ENCODE data around the gene TMEM208. TPM values are rescaled to one million over a fixed set of nuclear protein-coding genes. Genes with fewer than 3 reads are reported as not detected.

The TMEM208 gene
- polyA plus RNA-seq, 1 experiment: 38.5 TPM

DNA sequence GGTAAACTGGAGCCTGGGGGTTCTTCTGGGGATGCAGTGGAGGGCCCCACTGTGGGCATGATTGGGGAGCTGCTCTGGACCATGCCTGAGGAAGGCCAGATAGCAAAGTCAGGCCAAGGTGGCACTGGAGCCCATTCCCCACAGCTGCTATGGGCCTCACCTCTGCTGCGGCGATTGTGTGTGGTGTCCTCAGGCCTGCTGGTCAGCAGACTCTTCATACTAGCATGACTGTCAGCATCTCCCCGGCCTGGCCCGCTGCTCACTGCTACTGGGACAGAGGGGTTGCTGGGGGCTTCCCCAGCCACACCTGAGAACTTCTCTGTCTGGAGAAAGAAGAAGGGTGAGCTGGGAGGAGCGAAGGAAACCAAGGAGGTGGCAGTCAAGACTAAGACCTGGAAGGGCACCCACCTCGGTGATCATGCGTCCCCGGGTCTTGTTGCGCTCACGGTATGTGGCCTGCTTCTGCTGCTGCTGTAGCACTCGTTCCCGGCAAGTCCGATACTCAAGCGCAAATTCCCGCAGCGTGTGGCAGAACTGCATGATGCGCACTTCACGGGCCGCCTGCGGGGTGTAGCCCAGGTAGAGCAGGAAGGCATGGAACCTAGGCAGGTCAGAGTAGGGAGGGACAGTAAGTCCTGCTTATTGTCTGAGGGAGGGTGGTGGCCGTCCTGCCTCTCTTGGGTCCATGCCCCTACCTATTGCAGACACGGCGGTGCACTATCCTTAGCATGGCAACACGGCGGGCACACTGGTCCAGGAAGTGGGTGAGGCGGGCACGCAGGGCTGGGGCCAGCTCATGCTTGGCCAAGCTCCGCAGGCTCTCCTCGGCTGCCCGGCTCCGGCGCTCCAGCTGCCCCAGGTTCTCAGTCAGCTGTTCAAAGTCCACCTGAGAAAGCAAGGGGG is 3.2 kb downstream of the TMEM208 start:
- ChIA-PET POLR2A (interaction anchor here (0.8 to 1.9 kb wide), 3 partner anchors 11 to 17 kb away, joined by 3 to 6 read pairs (median 3); partner anchors contain the start of gene FHOD1), CTCF (no interaction called here)

DNA sequence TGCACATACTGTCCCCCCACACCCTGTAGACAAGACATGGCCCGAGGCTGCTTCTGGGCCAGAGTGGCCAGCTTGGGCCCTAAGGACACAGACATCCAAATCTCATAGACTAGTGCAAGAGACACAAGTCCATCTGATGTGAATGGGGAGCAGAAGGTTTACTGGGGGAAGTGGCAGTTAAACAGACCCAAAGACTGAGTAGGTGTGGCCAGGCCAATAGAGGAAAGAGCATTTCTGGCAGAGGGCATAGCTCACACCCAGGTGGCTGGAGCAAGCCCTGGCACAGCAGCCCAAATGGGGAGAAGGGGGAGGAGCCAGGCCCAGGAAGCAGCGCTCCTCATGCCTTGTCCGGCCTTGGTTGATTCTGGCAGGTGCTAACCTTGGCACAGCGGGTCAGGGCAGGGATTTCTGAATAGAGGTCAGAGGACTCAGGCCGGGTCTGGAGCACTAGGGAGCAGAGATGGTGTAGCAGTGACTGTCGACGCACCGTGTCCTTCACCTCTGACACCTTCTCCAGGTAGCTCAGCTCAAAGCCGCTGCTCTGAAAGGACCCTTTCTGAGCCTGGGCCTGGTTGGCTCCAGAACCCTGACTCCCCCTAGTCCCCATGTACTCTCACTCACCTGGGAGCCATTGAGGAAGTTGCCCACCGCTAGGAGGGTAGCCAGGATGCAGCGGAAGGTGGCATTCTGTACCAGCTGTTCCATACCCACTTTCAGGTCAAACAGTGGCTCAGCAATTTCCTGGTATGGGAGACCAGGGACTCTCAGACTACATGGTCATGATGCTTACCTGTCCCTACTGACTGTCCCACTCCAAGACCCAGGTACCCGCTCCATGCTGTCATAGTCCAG is 4.1 kb downstream of the TMEM208 start:
- ChIA-PET CTCF (interaction anchor here (0.5 kb wide), 1 partner anchor 163 kb away, joined by 6 read pairs; no protein-coding TSS in a partner anchor), POLR2A (interaction anchor here (0.6 to 1.9 kb wide), 7 partner anchors 9 to 363 kb away, joined by 3 to 6 read pairs (median 3); partner anchors contain the start of gene FHOD1)
- H3K9me3 ChIP-seq (ENCODE audit: control insufficient read depth, insufficient read depth, low read length): no peaks in the 10 kb centered on the region; the same call in 1 of the 2 replicates
- no peak overlapping the region for H3K4me3 ChIP-seq (ENCODE audit: low read depth, low read length)
- TF ChIP-seq, protein P1, sequence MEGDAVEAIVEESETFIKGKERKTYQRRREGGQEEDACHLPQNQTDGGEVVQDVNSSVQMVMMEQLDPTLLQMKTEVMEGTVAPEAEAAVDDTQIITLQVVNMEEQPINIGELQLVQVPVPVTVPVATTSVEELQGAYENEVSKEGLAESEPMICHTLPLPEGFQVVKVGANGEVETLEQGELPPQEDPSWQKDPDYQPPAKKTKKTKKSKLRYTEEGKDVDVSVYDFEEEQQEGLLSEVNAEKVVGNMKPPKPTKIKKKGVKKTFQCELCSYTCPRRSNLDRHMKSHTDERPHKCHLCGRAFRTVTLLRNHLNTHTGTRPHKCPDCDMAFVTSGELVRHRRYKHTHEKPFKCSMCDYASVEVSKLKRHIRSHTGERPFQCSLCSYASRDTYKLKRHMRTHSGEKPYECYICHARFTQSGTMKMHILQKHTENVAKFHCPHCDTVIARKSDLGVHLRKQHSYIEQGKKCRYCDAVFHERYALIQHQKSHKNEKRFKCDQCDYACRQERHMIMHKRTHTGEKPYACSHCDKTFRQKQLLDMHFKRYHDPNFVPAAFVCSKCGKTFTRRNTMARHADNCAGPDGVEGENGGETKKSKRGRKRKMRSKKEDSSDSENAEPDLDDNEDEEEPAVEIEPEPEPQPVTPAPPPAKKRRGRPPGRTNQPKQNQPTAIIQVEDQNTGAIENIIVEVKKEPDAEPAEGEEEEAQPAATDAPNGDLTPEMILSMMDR (IDR thresholded peaks at IDR 0.05; ENCODE audit: low read depth, low read length): no peak
- no peak for DNase-seq (ENCODE audit: low read depth, low spot score)
- H3K27ac ChIP-seq (ENCODE audit: low read depth, low read length): no peak overlapping the region
- no peaks in the 10 kb centered on the region for H3K27me3 ChIP-seq (ENCODE audit: control insufficient read depth, insufficient read depth, low read length)

More for the DNA sequence above, 3.2 kb downstream of the TMEM208 start:
- Histone ChIP-seq H3K4me3 (ENCODE audit: low read depth, low read length) (no peak overlapping the region), H3K27me3 (ENCODE audit: control insufficient read depth, insufficient read depth, low read length) (no peaks in the 10 kb centered on the region), H3K27ac (ENCODE audit: low read depth, low read length) (no peak overlapping the region), H3K9me3 (ENCODE audit: control insufficient read depth, insufficient read depth, low read length) (no peaks in the 10 kb centered on the region; the same call in 1 of the 2 replicates)
- TF ChIP-seq, protein P1 (IDR thresholded peaks at IDR 0.05; ENCODE audit: low read depth, low read length): no peak
- no peak for DNase-seq (ENCODE audit: low read depth, low spot score)

- Histone ChIP-seq H3K9me3 (ENCODE audit: control insufficient read depth, insufficient read depth, low read length) (peaks cover 4% of the 10 kb centered on the region; the same call in 1 of the 2 replicates), H3K27me3 (ENCODE audit: control insufficient read depth, insufficient read depth, low read length) (no peaks in the 10 kb centered on the region), H3K4me3 (ENCODE audit: low read depth, low read length) (no peak overlapping the region), H3K27ac (ENCODE audit: low read depth, low read length) (no peak overlapping the region)
- ChIA-PET CTCF (no interaction called here), POLR2A (interaction anchor here (0.6 to 1.9 kb wide), 3 partner anchors 11 to 14 kb away, joined by 3 to 8 read pairs (median 3); partner anchors contain the start of gene FHOD1)
- TF ChIP-seq, protein P1 (IDR thresholded peaks at IDR 0.05; ENCODE audit: low read depth, low read length): no peak
- no peak for DNase-seq (ENCODE audit: low read depth, low spot score)
Observed at GRCh38 chr16:67233596-67233995, 6.7 kb downstream of the TMEM208 start.

DNA sequence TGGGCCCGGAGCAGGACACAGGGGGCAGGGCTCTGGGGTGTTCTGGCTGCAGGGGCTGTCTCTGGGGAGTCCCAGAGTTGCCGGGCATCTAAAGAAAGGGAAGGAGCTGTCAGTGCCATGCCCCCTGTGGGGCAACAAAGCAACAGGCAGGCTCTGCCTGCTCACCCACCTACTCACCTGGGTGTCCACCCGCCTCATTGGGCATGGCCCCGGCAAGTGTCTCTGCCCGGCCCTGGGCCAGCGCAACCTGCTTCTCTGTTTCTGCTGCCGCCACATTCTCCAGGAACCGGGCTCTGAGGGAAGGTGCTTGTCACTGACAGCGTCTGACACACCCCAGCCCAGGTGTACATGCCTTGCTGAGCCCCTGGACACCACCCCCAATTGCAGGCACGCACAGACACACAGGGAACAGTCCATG is 7.3 kb downstream of the TMEM208 start:
- no peak overlapping the region for H3K27ac ChIP-seq (ENCODE audit: low read depth, low read length)
- no peak for DNase-seq (ENCODE audit: low read depth, low spot score)
- no peaks in the 10 kb centered on the region for H3K27me3 ChIP-seq (ENCODE audit: control insufficient read depth, insufficient read depth, low read length)
- ChIA-PET CTCF (no interaction called here), POLR2A (interaction anchor here (0.6 to 1.7 kb wide), 3 partner anchors 10 to 13 kb away, joined by 3 to 7 read pairs (median 3); partner anchors contain the start of gene FHOD1)
- H3K4me3 ChIP-seq (ENCODE audit: low read depth, low read length): no peak overlapping the region
- peaks cover 4% of the 10 kb centered on the region; the same call in 1 of the 2 replicates for H3K9me3 ChIP-seq (ENCODE audit: control insufficient read depth, insufficient read depth, low read length)
- TF ChIP-seq, protein P1 (IDR thresholded peaks at IDR 0.05; ENCODE audit: low read depth, low read length): no peak
